Jurkat, Clone E6-1 (cell line): ENCODE measurements around the gene VPS35L.
"Not testable (repeated sequence)": the region's sequence is repeated elsewhere in the genome, so short reads cannot be mapped to it uniquely, and the experiment has no call there.

ENCODE experiments used
- DNase-seq: peaks from one replicate; pipeline ENCODE4 v3.0.0-alpha.2; 2011; ENCODE audit warnings: low read depth, low spot score
- H3K4me3 ChIP-seq: 2 replicates; pipeline ENCODE4 v1.5.1; 2011; ENCODE audit warnings: mild to moderate bottlenecking, low read length, control low read depth, moderate library complexity

VPS35L gene

GRCh38 chr16:19704321-19705145, 149.0 kb downstream of the VPS35L start:
- no peak for DNase-seq
- no peak overlapping the region for H3K4me3 ChIP-seq

- DNase-seq, result no peak
- no peak overlapping the region for H3K4me3 ChIP-seq
These were observed 149.6 kb downstream of the VPS35L start for GRCh38 chr16:19705146-19705501.

- no peak overlapping the region for H3K4me3 ChIP-seq
- no peak for DNase-seq
These were observed 150.3 kb downstream of the VPS35L start for GRCh38 chr16:19705843-19706242.

- H3K4me3 ChIP-seq, result no peak overlapping the region
- no peak for DNase-seq
These were observed 151.3 kb downstream of the VPS35L start for GRCh38 chr16:19706846-19707245.

GRCh38 chr16:19707569-19708295, 152.2 kb downstream of the VPS35L start:
- H3K4me3 ChIP-seq, result no peak overlapping the region
- no peak for DNase-seq

- no peak overlapping the region for H3K4me3 ChIP-seq
- no peak for DNase-seq
These were observed 153.0 kb downstream of the VPS35L start for GRCh38 chr16:19708296-19709205.

- H3K4me3 ChIP-seq, result no peak overlapping the region
- no peak for DNase-seq
These were observed 154.1 kb downstream of the VPS35L start for GRCh38 chr16:19709381-19710136.

GRCh38 chr16:19710191-19710908, 154.8 kb downstream of the VPS35L start:
- H3K4me3 ChIP-seq, result no peak overlapping the region
- no peak for DNase-seq

GRCh38 chr16:19710991-19711545, 155.6 kb downstream of the VPS35L start:
- DNase-seq, result no peak
- H3K4me3 ChIP-seq, result no peak overlapping the region

- no peak for DNase-seq
- H3K4me3 ChIP-seq, result no peak overlapping the region
These were observed 156.1 kb downstream of the VPS35L start for GRCh38 chr16:19711643-19712042.

GRCh38 chr16:19712418-19713058, 157.0 kb downstream of the VPS35L start:
- DNase-seq, result no peak
- H3K4me3 ChIP-seq, result no peak overlapping the region

- H3K4me3 ChIP-seq, result no peak overlapping the region
- DNase-seq, result no peak
These were observed 158.2 kb downstream of the VPS35L start for GRCh38 chr16:19713697-19714096.

GRCh38 chr16:19715566-19715965, 160.1 kb downstream of the VPS35L start:
- no peak for DNase-seq
- H3K4me3 ChIP-seq, result no peak overlapping the region

- H3K4me3 ChIP-seq, result no peak overlapping the region
- DNase-seq, result no peak
These were observed 160.7 kb downstream of the VPS35L start for GRCh38 chr16:19716183-19716582.

- peak overlapping the region; percentile 97 for H3K4me3 ChIP-seq
- DNase-seq, result not testable (repeated sequence)
These were observed 161.2 kb downstream of the VPS35L start for GRCh38 chr16:19716728-19717127.

- H3K4me3 ChIP-seq, result peak overlapping the region; percentile 97
- DNase-seq, result no peak
These were observed 161.8 kb downstream of the VPS35L start for GRCh38 chr16:19717314-19717713.

- H3K4me3 ChIP-seq, result peak within 1 kb of the TSS; percentile 97
- DNase-seq, result peak; percentile 81
These were observed 162.5 kb downstream of the VPS35L start, which contains the start of the genes IQCK and KNOP1 for GRCh38 chr16:19717741-19718623. TSS of gene IQCK (plus strand) at chr16:19718271. CDS start at chr16:19718307, 36 bp downstream. TSS of gene KNOP1 (minus strand) at chr16:19718227. CDS start at chr16:19715035, 3,192 bp downstream.
